GM10248 (cell line): Measurements from ENCODE around the gene SAPCD1.

Experiments
- CTCF ChIA-PET: fragments of 300-600 bp; sonication (Branson Sonifier 250); formaldehyde crosslinking; extraction: SDS; loops from one replicate; lab custom pipeline; 2021; ENCODE audit warnings: antibody characterized with exemption; lab: Yijun Ruan, JAX
- POLR2A ChIA-PET: fragments of 350-650 bp; sonication (Branson Sonifier 250); formaldehyde crosslinking; extraction: SDS; loops from one replicate; lab custom pipeline; 2020; ENCODE audit warnings: antibody characterized with exemption; lab: Yijun Ruan, JAX
- DNase-seq: peaks from one replicate; pipeline ENCODE4 v3.0.0; 2012; ENCODE audit errors: extremely low spot score
- CTCF ChIP-seq: IDR thresholded peaks from 2 replicates; pipeline ENCODE4 v1.5.1; 2012; ENCODE audit warnings: mild to moderate bottlenecking, low read depth; ENCODE audit errors: extremely low read depth, missing control alignments, control extremely low read depth

SAPCD1 gene

GRCh38 chr6:31794294-31794865, 31.9 kb downstream of the SAPCD1 start:
- ChIA-PET POLR2A (interaction anchor here (0.9 to 1.4 kb wide), 2 partner anchors 12 to 33 kb away, joined by 3 to 4 read pairs; partner anchors contain the start of genes HSPA1B and LSM2), CTCF (interaction anchor here (0.6 to 2.7 kb wide), 7 partner anchors 8 to 253 kb away, joined by 3 to 37 read pairs (median 3); partner anchors contain the start of genes DDX39B and LSM2)
- no peak for TF ChIP-seq CTCF
- peak; percentile 27 for DNase-seq

GRCh38 chr6:31794866-31795615, 32.6 kb downstream of the SAPCD1 start:
- CTCF ChIA-PET, result interaction anchor here (0.6 to 2.7 kb wide), 16 partner anchors 9 to 254 kb away, joined by 3 to 37 read pairs (median 4); partner anchors contain the start of genes DDX39B and LSM2
- peak; percentile 57 for DNase-seq
- POLR2A ChIA-PET, result interaction anchor here (0.7 to 1.9 kb wide), 5 partner anchors 11 to 32 kb away, joined by 3 to 14 read pairs (median 4); partner anchors contain the start of genes HSPA1B and LSM2
- TF ChIP-seq CTCF, result no peak

- DNase-seq, result peak; percentile 97
- ChIA-PET POLR2A (interaction anchor here (0.6 to 1.9 kb wide), 9 partner anchors 11 to 1592 kb away, joined by 3 to 14 read pairs (median 5); partner anchors contain the start of genes HSPA1A, HSPA1B, HSPA1L and LSM2), CTCF (interaction anchor here (0.7 to 2.7 kb wide), 25 partner anchors 9 to 254 kb away, joined by 3 to 37 read pairs (median 3); partner anchors contain the start of genes ABHD16A, CLIC1, DDX39B and GPANK1)
- TF ChIP-seq CTCF, result peak; percentile 86
Observed at GRCh38 chr6:31795616-31796298, 33.3 kb downstream of the SAPCD1 start, which contains the start of gene VARS1. TSS of gene VARS1 (minus strand) at chr6:31795752. CDS start at chr6:31795217, 535 bp downstream.

GRCh38 chr6:31796993-31797385, 34.5 kb downstream of the SAPCD1 start:
- no peak for TF ChIP-seq CTCF
- DNase-seq, result no peak
- CTCF ChIA-PET, result interaction anchor here (1.1 to 1.9 kb wide), 7 partner anchors 10 to 132 kb away, joined by 3 to 8 read pairs (median 4); partner anchors contain the start of gene GPANK1
- POLR2A ChIA-PET, result interaction anchor here (1.9 kb wide), 1 partner anchor 30 kb away, joined by 14 read pairs; the partner anchor contains the start of gene HSPA1B

GRCh38 chr6:31797588-31797987, 35.1 kb downstream of the SAPCD1 start:
- no peak for DNase-seq
- no peak for TF ChIP-seq CTCF
- POLR2A ChIA-PET, result no interaction called here
- CTCF ChIA-PET, result interaction anchor here (1.3 to 1.6 kb wide), 3 partner anchors 9 to 33 kb away, joined by 3 to 5 read pairs (median 4); partner anchors contain the start of gene LSM2
